HG02571 (cell line): ENCODE measurements around the gene UNC119B.
"Not testable (repeated sequence)": the region's sequence is repeated elsewhere in the genome, so short reads cannot be mapped to it uniquely, and the experiment has no call there.

Experiments
- ATAC-seq: cut with Tn5 transposase; IDR thresholded peaks from one replicate; pipeline ENCODE4 v1.9.1; 2021; ENCODE audit warnings: mild to moderate bottlenecking, moderate library complexity; ENCODE audit not compliant: unreplicated experiment

UNC119B gene

DNA sequence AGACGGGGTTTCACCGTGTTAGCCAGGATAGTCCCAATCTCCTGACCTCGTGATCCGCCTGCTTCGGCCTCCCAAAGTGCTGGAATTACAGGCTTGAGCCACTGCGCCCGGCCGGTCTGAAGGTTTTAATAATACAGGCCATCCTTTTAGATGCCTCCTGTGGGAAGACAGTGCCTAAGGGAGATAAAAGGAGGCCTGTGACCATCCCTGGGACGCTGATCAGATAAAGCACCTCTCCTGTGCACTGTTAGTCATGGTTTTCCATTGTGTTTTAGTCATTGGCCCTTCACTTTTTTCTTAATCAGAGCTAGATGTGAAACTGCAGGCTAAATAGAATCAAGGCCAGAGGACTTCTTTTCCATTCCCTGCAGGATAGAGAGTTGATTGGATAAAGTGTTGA is 7.8 kb downstream of the UNC119B start:
- ATAC-seq = no peak

DNA sequence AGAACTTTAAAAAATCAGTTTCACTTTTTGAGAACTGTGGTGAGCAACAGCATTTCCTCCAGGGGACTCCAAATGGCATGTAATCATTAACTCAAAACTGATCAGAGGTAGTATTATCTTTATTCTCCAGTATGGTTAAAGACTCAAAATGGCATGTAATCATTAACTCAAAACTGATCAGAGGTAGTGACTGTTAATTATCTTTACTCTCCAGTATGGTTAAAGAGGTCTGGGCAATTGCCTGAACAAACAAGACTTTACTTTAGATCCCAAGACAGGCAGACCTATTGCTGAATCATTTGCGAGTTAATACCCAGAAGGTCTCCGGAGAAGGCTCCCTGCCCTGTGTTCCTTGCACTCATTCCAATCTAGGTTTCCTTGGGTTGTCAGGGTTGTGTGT is 8.8 kb downstream of the UNC119B start:
- no peak for ATAC-seq

DNA sequence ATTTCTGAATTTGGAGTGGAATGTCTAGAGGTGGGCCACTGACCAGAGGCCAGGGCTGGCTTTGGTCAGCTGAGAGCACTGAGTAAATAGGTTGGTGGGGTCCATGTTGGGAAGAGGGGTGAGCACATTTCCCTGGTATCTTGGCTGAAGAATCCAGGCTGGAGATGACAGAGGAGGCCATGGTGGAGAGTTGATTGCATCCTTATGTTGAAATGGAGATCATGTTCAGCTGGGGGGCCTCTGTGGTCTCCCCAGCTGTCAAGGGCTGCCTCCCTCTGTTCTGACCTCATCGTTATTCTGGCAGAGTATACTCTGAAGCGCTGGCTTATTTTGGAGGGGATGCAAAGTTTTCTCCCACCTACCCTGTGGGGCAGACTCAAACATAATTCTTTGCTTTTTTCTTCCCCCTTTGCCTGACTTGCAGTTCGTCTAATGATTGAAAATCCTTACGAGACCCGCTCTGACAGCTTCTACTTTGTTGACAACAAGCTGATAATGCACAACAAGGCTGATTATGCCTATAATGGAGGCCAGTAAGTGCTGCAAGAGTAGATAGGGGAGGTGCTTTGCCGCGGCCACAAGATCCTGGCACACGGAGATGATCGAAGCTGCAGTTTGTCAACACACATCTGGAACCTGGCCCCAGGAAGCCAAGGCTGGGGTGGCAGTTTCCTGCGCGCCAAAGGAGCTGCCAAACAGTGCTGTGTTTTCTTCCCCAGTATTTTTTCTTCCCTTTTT is 9.4 kb downstream of the UNC119B start:
- no peak for ATAC-seq

DNA sequence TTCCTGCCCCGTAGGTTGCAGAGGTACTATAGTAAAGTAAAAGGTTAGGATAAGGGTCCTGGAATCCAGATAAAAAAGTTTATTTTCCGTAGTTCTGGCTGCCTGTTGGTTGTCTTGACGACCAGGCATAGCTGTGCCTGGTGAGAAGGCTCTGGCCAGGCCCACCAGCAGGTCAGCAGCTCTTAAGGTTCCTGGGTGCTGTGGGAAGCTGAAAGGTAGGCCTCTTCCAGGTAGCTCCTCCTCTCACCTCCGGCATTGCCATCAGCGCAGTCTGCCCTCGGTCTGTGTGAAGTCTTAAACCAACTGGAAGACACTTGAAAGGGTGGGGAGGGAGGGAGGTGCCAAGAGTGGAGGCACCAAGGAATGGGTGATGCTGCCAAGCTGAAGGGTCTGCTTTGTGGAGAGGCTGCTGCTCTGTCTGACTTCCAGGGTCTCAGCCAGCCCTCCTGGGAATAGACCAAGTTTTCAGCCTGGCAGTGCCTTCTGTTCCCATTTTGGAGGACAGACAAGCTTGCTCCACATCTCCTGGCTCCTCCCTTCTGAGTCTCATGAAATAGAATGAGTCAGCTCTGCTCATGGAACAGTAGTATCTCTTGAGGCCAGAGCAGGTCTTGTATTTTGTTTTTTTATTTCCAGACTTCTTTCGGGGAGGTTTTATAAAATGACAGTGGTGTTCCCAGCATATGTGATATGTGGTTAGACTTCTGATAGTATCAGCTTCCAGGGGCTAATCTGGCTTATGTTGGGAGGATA is 10.2 kb downstream of the UNC119B start:
- no peak for ATAC-seq

DNA sequence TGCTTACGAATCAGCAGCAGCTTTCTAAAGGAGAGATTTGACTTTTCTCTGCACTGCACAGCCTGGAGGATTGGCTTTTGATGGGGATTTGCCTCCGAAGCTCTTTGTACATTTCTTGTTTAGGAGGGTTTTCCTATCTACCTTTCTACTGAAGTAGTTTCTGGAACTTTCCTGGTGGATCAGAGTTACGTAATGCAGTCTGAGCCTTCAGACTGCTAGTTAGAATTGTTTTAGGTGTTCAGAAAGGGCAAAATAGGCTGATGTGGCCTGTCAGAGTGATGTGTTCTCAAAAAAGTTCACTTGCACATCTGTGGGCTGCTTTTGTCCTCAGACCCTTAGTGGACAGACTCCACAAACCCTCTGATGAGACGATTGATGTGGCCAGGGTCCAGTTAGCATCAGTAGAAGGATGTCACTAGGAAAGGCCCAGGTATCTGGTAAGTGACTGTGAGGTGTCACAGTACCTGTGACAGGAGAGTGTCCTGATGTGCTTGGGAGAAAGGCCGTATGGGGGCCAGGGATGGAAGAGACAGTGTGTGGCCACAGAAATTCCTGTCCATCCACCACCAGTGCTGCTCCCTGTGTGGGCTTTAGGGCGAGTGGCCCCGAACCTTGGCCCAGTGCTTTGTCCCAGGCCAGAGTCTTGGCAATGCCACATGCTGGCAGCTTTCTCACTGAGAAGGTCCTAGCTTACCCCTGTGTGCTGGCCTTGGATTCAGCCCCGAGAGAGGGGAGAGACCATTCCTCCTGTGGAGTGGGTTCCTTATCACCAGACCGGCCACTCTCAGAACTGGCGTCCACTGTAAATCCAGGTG is 10.9 kb downstream of the UNC119B start:
- ATAC-seq = no peak

DNA sequence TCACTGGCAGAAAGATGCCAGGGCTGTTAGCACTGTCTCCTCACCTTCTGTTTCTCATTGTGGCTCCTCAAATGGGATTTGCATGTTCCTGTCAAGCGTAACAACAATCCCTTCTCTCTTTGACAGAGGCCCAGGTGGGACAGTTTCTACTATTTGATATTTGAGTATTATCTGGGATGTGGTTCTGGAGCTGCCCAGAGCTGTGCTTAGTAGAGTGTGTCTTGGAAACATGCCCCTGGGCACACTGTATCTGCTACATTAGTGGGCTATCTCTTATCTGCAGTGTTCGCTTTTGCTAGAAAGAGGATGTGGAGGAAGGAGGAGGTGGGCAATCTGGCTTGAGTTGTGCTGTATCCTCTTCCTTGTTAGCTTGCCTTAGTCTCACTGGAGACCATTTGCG is 11.6 kb downstream of the UNC119B start:
- ATAC-seq = no peak

DNA sequence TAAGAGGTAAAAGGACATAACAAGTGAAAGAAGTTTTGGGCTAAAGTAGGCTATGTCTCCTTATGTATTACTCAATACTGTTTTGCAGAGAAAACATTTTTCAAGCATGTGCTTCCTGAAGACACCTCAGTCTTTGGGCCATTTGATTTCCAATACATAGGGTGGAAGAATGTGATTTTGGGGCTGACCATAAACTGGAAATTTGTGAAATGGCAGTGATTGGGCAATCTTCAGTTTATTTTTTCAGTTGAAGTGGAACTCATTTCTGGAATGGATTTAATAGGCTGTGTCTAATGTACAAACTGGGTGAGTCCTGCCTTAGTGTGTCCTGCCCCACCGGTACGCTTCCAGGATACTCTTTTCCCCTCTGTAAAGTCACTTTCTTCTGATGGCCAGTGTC is 12.5 kb downstream of the UNC119B start:
- no peak for ATAC-seq

DNA sequence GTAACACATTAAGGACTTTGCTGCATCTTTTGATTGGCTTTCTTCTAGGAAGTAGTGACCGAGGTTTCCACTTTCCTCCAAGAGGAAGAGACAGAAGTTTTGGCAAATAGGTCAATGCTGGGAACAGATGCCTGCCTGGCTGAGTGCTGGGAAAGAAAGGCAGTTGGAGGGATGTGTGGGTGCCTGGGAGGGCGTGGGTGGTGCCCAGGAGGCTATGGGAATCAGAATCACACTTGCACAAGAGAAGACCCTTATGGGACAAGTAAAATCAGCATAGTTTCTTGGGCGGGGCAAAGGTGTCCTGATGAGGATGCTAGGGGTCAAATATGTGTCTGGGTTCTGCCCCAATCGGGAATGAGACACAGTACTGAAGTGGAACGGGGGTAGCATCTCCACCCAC is 14.5 kb downstream of the UNC119B start:
- no peak for ATAC-seq

DNA sequence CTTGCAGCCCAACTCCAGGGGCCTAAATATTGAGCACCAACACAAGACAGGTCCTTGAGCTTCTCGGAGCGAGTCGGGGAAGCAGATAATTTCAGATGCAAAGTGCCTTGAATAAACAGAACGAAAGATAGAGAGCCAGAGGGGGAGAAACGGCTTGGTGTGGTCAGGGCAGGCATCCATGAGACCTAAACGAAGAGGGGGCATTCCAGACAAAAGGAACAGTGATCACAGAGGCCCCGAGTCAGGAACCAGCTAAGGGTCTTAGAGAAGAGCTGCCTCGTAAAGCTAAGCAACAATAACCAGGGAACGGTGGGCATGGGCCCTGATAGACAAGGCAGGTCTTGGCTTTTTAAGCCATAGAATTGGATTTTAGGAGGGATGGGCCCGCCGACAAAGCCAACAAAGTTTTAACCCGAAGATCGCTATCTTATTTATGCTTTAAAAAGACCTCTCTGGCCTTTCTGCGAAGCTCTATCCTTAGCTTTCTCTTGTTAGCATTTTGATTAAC is 14.9 kb downstream of the UNC119B start:
- no peak for ATAC-seq

DNA sequence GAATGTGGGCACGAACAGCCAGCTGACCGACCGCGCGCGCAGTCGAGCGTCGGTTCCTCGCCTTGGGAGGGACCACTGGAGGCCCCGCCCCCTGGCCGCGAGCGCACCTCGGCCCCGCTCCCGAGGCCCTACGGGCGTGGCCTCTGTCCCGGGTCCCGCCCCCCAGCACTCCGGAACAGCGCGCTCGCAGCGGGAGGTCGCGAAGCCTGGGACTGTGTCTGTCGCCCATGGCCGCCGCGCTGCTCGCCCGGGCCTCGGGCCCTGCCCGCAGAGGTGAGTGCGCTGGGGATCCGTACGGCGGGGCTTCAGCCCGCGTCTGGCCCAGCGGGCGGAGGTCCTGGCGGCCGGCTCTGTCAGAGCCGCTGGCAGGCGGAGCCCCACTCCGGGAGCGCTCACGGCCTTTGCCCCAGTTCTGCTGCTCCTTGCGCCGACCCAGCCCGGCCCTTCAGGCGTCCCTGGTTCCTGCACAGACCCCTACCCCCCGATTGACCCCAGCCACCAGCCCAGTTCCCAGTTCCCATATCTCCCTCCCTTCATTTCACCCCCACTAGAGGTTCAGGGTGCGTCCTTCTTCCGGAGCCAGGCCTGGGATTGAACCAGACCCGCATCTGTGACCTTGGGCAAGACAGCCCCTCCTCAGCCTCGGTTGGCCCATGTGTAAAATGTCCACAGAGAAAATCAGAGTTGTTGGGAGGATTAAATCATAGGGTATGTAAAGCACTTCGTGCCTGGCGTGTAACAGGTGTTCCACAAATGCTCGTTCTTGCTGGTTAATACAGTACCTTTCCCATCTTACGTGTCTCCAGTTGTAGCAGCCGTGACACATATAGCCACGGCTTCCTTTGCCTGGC is 15.6 kb downstream of the UNC119B start, which contains the start of gene ACADS:
Gene ACADS (plus strand): TSS at position 168 of the 851 bp plus-strand sequence. CDS start 60 bp downstream, at position 228.
- peak; percentile 91 for ATAC-seq

DNA sequence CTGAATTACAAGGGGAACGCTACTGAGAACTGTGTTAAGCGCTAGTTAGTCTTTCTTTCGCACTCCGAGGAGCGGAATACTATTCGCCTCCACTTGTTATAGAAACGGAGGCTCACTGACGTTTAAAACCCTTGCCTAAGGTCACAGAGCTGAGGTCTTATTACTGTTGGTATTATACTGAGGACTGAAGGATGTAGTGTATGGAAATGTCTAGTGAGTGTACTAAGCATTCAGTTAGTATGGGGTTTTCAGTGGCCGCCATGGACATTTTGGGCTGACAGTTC is 16.2 kb downstream of the UNC119B start:
- ATAC-seq = no peak

DNA sequence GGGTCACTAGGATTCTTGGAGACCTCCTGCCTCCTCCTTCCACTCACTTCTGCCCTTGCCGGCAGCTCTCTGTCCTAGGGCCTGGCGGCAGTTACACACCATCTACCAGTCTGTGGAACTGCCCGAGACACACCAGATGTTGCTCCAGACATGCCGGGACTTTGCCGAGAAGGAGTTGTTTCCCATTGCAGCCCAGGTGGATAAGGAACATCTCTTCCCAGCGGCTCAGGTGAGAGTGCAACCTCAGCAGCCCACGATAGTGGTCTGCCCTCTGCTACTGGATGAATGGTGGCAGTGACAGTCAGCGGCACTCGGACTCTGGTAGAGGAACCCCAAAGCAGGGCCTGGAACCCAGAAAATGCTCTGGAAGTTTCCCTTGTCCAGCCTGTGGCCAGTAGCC is 16.7 kb downstream of the UNC119B start:
- ATAC-seq = no peak

DNA sequence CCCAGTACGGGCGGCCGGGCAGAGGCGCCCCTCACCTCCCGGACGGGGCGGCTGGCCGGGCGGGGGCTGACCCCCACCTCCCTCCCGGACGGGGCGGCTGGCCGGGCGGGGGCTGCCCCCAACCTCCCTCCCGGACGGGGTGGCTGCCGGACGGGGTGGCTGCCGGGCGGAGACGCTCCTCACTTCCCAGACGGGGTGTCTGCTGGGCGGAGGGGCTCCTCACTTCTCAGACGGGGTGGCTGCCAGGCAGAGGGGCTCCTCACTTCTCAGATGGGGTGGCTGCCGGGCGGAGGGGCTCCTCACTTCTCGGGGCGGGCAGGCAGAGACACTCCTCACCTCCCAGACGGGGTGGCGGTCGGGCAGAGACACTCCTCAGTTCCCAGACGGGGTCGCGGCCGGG is 21.9 kb downstream of the UNC119B start:
- not testable (repeated sequence) for ATAC-seq

DNA sequence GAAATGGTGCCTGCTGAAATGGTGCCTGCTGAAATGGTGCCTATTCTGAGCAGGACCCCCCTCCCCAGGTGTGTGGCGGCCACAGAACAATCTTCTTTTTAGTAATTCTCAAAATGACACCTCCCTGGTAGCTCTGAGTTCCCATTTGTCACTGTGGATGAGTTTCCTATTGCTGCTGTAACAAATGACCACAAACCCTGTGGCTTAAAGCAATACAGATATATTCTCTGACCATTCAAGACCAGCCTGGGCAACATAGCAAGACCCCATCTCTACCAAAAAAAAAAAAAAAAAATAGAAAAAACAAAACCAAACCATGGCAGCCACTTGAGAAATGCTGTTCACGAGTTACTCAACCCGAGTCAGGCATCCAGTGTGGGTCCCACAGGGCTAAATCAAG is 23.3 kb downstream of the UNC119B start:
- no peak for ATAC-seq

DNA sequence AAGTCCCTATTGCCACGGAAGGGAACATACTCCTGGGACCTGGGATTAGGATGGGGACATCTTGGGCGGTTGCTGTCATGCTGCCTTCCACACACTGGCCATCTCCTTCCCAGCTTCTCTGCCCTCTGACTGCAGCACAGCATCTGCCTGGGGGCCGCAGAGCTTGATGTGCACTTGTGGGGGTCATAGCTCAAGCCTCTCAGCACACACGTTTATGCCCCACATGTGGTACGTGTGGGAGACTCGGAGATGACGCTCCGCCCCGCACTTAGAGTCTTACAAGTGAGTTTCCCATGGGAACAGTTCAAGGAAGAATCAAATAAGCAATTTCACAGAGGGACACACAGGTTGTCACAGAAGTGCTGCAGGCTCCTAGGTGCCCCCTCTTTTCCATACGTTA is 24.0 kb downstream of the UNC119B start:
- ATAC-seq = no peak

DNA sequence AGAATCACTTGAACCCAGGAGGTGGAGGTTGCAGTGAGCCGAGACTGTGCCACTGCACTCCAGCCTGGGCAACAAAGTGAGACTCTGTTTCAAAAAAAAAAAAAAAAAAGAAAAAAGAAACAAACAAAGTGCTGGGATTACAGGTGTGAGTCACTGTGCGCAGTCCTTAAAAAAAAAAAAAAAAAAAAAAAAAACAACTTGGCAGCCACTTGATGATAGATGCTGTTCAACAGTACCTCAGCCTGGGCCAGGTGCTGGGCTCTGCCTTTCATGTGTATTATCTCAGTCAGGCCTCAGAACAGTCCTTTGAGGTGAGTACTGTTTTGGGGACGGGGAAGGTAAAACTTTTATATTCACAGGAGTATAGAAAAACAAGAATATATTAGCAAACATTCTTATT is 24.9 kb downstream of the UNC119B start:
- no peak for ATAC-seq

DNA sequence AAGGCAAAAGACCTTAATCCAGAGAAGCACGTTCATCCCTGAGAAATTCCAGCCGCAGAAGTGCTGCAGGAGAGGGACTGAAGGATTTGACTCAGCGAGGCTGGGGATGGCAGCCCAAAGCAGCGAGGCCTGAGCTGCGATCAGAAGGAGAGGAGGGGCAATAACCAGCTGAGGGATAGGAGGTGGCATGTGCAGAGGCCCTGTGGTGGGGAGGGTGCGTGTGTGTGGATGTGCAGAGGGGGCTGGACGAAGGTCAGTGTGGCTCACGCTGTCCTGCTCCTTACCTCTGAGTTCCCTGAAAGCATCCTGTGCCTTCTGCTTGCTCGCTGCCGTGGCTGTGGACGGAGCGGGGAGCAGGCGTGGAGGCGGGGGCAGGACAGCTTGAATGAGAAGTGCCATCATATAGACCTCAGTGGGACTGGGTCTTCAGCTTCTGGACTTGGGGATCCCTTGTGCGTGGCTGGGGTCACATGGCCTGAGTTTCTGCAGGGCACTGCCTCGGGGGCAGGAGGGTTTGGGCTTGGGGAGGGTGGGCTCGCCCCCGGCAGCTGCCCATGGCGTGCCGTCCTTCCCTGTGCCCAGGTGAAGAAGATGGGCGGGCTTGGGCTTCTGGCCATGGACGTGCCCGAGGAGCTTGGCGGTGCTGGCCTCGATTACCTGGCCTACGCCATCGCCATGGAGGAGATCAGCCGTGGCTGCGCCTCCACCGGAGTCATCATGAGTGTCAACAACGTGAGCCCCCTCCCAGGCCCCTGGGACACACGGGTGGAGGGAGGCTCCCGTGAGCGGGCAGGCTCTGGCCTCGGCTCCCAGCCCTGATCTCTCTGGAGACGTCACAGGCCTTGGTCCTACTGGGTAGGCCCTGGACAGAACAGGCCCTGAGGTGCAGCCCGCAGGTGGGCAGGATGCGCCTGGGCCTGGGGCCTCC is 26.4 kb downstream of the UNC119B start:
- ATAC-seq = no peak

DNA sequence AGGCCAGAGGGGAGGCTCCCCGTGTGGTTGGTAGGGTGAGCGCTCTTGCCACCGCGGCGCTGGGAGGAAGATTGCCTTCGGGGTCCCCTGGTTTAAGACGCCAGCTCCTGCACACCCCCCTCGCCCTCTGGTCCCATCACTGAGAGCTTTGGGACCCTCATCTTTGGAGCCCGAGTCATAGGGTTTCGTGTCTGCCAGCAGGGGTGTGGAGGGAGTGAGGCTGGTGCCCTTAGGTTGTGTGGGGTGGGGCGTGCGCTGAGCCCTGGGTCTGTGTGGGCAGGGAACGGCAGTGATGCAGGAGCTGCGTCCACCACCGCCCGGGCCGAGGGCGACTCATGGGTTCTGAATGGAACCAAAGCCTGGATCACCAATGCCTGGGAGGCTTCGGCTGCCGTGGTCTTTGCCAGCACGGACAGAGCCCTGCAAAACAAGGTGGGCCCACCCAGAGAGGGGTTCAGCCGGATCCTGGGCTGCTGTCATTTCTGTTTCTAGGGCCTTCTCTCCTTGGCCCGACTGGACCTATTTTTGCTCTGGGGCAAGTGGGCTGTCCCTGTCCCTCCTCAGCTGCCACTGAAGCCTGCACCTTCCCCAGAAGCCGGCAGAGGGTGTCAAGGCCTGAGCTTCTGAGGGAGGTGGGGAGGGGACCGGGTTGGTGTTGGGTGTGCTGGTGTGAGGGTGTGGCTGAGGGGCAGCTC is 27.4 kb downstream of the UNC119B start:
- no peak for ATAC-seq
